HL-60 (cell line): ENCODE measurements around the gene SLC45A1.
A peak's percentile ranks its signal among the peaks of the same experiment; 100 is the strongest.

Experiments used
- DNase-seq, 2 experiments: peaks; one replicate each; pipeline ENCODE4 v3.0.0-alpha.2; 2010 to 2020; ENCODE audit warnings: low read depth in 1 of 2, low spot score in 1 of 2
- H3K27ac ChIP-seq: fragments of 250-450 bp; sonication (Bioruptor Pico); replicated peaks from 2 replicates; pipeline ENCODE4 v1.5.1; 2020; ENCODE audit warnings: mild to moderate bottlenecking, moderate library complexity
- H3K27me3 ChIP-seq: fragments of 250-450 bp; sonication (Bioruptor Pico); 2 replicates; pipeline ENCODE4 v1.5.1; 2021; ENCODE audit warnings: mild to moderate bottlenecking, moderate library complexity; ENCODE audit not compliant: insufficient read depth, poor library complexity, severe bottlenecking
- H3K4me3 ChIP-seq: replicated peaks from 2 replicates; pipeline ENCODE4 v1.5.1; 2011; ENCODE audit warnings: mild to moderate bottlenecking, control low read depth, low read length; ENCODE audit not compliant: insufficient read depth
- GABPA ChIP-seq: IDR thresholded peaks from 2 replicates; pipeline ENCODE4 v1.6.1; 2012; ENCODE audit warnings: low read depth
- POLR2AphosphoS5 ChIP-seq: IDR thresholded peaks from 2 replicates; pipeline ENCODE4 v1.6.1; 2012; ENCODE audit warnings: low read depth
- SPI1 ChIP-seq: IDR thresholded peaks from 2 replicates; pipeline ENCODE4 v1.6.1; 2012; ENCODE audit warnings: low read depth, mild to moderate bottlenecking, borderline replicate concordance
- TF ChIP-seq, protein P1 (sequence below): IDR thresholded peaks from one replicate; pipeline ENCODE4 v1.5.1; 2011; ENCODE audit warnings: low read length, control low read depth, inconsistent platforms; ENCODE audit not compliant: insufficient read depth
- TF ChIP-seq, protein P2 (sequence below): IDR thresholded peaks from 2 replicates; pipeline ENCODE4 v1.6.1; 2012; ENCODE audit warnings: low read depth; ENCODE audit not compliant: insufficient replicate concordance

The SLC45A1 gene

GRCh38 chr1:8358241-8358896, 40.5 kb downstream of the SLC45A1 start:
- DNase-seq: no peak
- no peak overlapping the region for H3K4me3 ChIP-seq
- TF ChIP-seq, protein P1, sequence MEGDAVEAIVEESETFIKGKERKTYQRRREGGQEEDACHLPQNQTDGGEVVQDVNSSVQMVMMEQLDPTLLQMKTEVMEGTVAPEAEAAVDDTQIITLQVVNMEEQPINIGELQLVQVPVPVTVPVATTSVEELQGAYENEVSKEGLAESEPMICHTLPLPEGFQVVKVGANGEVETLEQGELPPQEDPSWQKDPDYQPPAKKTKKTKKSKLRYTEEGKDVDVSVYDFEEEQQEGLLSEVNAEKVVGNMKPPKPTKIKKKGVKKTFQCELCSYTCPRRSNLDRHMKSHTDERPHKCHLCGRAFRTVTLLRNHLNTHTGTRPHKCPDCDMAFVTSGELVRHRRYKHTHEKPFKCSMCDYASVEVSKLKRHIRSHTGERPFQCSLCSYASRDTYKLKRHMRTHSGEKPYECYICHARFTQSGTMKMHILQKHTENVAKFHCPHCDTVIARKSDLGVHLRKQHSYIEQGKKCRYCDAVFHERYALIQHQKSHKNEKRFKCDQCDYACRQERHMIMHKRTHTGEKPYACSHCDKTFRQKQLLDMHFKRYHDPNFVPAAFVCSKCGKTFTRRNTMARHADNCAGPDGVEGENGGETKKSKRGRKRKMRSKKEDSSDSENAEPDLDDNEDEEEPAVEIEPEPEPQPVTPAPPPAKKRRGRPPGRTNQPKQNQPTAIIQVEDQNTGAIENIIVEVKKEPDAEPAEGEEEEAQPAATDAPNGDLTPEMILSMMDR: no peak
- no peak for TF ChIP-seq SPI1
- TF ChIP-seq POLR2AphosphoS5: no peak
- TF ChIP-seq, protein P2, sequence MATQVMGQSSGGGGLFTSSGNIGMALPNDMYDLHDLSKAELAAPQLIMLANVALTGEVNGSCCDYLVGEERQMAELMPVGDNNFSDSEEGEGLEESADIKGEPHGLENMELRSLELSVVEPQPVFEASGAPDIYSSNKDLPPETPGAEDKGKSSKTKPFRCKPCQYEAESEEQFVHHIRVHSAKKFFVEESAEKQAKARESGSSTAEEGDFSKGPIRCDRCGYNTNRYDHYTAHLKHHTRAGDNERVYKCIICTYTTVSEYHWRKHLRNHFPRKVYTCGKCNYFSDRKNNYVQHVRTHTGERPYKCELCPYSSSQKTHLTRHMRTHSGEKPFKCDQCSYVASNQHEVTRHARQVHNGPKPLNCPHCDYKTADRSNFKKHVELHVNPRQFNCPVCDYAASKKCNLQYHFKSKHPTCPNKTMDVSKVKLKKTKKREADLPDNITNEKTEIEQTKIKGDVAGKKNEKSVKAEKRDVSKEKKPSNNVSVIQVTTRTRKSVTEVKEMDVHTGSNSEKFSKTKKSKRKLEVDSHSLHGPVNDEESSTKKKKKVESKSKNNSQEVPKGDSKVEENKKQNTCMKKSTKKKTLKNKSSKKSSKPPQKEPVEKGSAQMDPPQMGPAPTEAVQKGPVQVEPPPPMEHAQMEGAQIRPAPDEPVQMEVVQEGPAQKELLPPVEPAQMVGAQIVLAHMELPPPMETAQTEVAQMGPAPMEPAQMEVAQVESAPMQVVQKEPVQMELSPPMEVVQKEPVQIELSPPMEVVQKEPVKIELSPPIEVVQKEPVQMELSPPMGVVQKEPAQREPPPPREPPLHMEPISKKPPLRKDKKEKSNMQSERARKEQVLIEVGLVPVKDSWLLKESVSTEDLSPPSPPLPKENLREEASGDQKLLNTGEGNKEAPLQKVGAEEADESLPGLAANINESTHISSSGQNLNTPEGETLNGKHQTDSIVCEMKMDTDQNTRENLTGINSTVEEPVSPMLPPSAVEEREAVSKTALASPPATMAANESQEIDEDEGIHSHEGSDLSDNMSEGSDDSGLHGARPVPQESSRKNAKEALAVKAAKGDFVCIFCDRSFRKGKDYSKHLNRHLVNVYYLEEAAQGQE: no peak
- no peak for TF ChIP-seq GABPA
- no peak overlapping the region for H3K27ac ChIP-seq
- no peaks in the 10 kb centered on the region for H3K27me3 ChIP-seq

GRCh38 chr1:8358897-8359616, 41.1 kb downstream of the SLC45A1 start:
- TF ChIP-seq SPI1 (no peak), GABPA (no peak), POLR2AphosphoS5 (no peak)
- TF ChIP-seq, protein P1: no peak
- no peak overlapping the region for H3K4me3 ChIP-seq
- DNase-seq: no peak
- no peaks in the 10 kb centered on the region for H3K27me3 ChIP-seq
- H3K27ac ChIP-seq: no peak overlapping the region

GRCh38 chr1:8359617-8360481, 41.9 kb downstream of the SLC45A1 start:
- Histone ChIP-seq H3K27me3 (no peaks in the 10 kb centered on the region), H3K27ac (no peak overlapping the region), H3K4me3 (no peak overlapping the region)
- DNase-seq: no peak
- TF ChIP-seq GABPA: no peak
- TF ChIP-seq POLR2AphosphoS5: 0 out of 2 replicates have a peak, but pooled peaks have one; percentile 14

DNA sequence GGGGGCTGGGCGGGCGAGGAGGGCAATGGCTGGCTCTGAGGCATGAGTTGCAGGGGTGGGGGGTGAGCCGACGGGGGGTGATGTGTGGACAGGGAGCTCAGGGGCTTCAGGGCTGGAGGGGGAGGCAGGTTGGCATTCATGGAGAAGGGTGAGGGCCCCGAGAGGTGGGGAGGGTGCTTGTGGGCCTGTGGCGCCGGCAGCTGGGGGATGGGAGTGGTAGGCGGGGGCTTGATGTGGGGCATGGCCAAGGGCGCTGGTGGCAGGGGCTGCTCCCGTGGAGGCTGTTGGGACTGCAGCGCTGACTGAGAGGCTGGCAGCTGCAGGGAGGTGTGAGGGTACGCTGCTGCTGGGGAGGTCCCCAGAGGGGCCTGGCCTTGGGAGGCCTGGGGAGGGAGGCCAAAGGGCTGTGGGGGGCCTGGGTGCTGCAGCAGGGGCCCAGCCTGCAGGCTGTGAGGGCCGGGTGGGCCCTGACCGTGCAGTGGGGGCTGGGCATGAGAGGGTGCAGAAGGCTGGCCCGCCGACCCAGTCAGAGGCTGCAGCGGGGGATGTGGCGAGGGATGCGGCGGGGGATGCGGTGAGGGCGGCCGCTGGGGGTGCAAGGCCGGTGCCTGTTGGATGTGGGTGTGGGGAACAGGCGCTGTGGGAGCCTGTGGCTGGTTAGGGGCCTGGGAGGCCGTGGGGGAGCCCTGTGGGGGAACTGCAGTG, 42.7 kb downstream of the SLC45A1 start:
- no peak overlapping the region for H3K4me3 ChIP-seq
- H3K27me3 ChIP-seq: no peaks in the 10 kb centered on the region
- H3K27ac ChIP-seq: no peak overlapping the region
- TF ChIP-seq GABPA: no peak
- TF ChIP-seq, protein P1: no peak
- no peak for TF ChIP-seq SPI1
- no peak for TF ChIP-seq POLR2AphosphoS5
- TF ChIP-seq, protein P2: no peak
- no peak for DNase-seq
